ENCODE data around the gene MTA1.

The MTA1 gene

DNA sequence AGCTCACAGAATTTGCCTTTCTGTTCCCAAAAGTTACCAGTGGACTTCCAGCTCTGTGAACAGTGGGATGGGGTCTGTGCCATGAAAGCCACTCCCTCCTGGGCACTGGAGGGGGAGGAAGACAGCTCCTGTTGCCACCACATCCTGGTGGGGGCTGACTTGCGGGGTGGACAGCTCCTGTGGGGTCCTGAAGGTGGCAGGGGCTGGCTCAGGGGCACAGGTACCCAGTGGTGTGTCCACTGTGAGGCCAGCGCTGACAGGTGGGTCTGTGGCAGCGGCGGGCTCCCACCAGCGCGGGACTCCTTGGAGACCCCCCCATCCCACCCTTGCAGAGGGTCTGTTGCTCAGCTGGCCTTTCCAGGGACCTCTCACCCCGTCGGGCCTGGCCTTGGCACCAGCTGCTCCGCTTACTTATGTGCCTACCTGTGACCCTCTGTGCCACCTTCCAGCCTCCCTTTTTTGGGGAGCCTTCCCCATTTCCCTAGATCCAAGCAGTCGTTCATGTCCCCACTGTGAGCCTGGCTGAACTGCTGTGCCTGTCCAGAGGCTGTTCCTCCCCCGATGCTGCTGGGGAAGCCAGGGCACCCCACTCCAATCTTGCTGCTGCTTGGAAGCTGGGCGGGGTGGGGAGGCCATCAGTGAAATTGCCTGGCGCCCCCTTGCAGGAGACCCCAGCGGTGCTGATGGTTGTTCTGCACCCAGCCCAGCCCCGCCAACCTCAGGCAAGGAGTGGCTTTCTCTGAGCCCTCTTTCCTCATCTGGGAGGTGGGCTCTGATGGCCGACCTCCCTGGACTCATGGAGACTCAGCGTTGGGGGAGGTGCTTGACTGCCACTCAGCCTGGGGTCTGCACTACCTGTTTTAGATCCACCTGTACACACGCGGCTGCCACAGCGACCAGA, 73.6 kb downstream of the MTA1 start:
- no peak for TF ChIP-seq EZH2phosphoT487 (IDR thresholded peaks at IDR 0.05; ENCODE audit: borderline replicate concordance, low read length)
- TF ChIP-seq CTCF (IDR thresholded peaks at IDR 0.05; ENCODE audit: low read depth, low read length, poor library complexity, severe bottlenecking) = no peak
- Histone ChIP-seq H3K4me2 (ENCODE audit: low read length) (no peak overlapping the region), H3K4me3 (ENCODE audit: low read length) (no peak overlapping the region), H3F3A (ENCODE audit: control insufficient read depth, insufficient read depth) (no peaks in the 10 kb centered on the region), H4K20me1 (ENCODE audit: control insufficient read depth, insufficient read depth, low read depth, low read length) (peaks cover 8% of the 10 kb centered on the region; the same call in 1 of the 2 replicates), H3K79me2 (ENCODE audit: control insufficient read depth, low read length) (peaks cover 9% of the 10 kb centered on the region), H3K36me3 (ENCODE audit: control insufficient read depth, low read length) (peaks cover 9% of the 10 kb centered on the region), H3K27me3 (ENCODE audit: control insufficient read depth, low read length) (no peaks in the 10 kb centered on the region), H3K9me3 (ENCODE audit: control insufficient read depth, insufficient read depth, low read length) (no peaks in the 10 kb centered on the region), H3K27ac (ENCODE audit: low read depth, low read length) (no peak overlapping the region), H3K4me1 (ENCODE audit: control insufficient read depth, low read length) (peaks cover 21% of the 10 kb centered on the region), H3K9me2 (replicated peaks; ENCODE audit: control insufficient read depth, low read length) (no peaks in the 10 kb centered on the region)

DNA sequence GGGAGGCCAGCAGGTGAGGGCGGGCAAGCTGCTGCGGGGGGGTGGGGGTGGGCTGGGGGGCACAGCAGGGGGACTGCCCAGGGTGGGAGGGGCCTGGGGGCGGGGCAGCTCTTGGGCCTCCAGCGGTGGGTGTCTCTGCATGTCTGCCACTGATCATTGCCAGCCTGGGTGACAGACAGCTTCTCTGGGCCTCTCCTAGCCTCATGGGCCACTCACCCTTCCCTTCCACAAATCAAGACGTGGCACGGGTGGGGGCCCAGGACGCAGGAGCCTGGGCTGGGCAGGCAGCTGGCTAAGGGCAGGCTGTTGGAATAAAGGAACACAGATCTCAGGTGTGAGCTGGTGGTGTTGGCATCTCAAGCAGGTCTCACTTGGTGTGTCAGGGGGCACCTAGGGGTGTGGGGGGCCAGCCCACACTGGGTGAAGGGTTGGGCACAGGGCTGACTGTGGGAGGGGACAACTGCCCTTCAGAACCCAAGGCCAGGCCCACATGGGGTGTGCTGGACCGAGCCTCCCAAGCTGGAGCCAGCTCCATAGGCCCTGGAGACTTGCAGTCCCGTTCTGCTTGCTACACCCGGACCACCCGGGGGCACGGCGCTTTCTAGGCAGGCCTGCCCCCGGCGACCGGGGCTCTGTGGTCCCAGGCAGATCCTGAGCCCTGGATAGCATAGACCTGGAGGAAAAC, 74.4 kb downstream of the MTA1 start:
- Histone ChIP-seq H3K4me1 (ENCODE audit: control insufficient read depth, low read length) (peaks cover 16% of the 10 kb centered on the region), H3F3A (ENCODE audit: control insufficient read depth, insufficient read depth) (no peaks in the 10 kb centered on the region), H4K20me1 (ENCODE audit: control insufficient read depth, insufficient read depth, low read depth, low read length) (peaks cover 8% of the 10 kb centered on the region; the same call in 1 of the 2 replicates), H3K9me3 (ENCODE audit: control insufficient read depth, insufficient read depth, low read length) (no peaks in the 10 kb centered on the region), H3K36me3 (ENCODE audit: control insufficient read depth, low read length) (peaks cover 9% of the 10 kb centered on the region), H3K27ac (ENCODE audit: low read depth, low read length) (no peak overlapping the region), H3K4me2 (ENCODE audit: low read length) (no peak overlapping the region), H3K9me2 (replicated peaks; ENCODE audit: control insufficient read depth, low read length) (no peaks in the 10 kb centered on the region), H3K4me3 (ENCODE audit: low read length) (no peak overlapping the region), H3K79me2 (ENCODE audit: control insufficient read depth, low read length) (peaks cover 9% of the 10 kb centered on the region), H3K27me3 (ENCODE audit: control insufficient read depth, low read length) (no peaks in the 10 kb centered on the region)
- TF ChIP-seq EZH2phosphoT487 (IDR thresholded peaks at IDR 0.05; ENCODE audit: borderline replicate concordance, low read length) = no peak
- no peak for TF ChIP-seq CTCF (IDR thresholded peaks at IDR 0.05; ENCODE audit: low read depth, low read length, poor library complexity, severe bottlenecking)

DNA sequence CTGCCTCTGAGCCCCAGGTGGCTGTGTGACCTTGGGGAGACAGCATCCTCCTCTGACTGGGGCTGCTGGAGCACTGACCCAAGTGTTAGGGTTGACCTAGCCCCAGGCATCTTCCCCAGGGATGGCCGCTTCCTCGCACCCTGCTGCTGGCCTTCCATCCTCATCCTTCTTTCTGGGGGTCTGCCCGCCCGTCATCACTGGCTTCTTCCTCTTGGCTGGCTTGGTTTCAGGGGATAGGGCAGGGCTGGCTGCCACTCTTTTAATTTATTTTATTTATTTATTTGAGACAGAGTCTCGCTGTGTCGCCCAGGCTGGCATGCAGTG, 74.9 kb downstream of the MTA1 start:
- Histone ChIP-seq H3K9me3 (ENCODE audit: control insufficient read depth, insufficient read depth, low read length) (no peaks in the 10 kb centered on the region), H3K36me3 (ENCODE audit: control insufficient read depth, low read length) (peaks cover 9% of the 10 kb centered on the region), H3K4me2 (ENCODE audit: low read length) (no peak overlapping the region), H3K4me1 (ENCODE audit: control insufficient read depth, low read length) (peaks cover 11% of the 10 kb centered on the region), H3K79me2 (ENCODE audit: control insufficient read depth, low read length) (peaks cover 9% of the 10 kb centered on the region), H4K20me1 (ENCODE audit: control insufficient read depth, insufficient read depth, low read depth, low read length) (peaks cover 8% of the 10 kb centered on the region; the same call in 1 of the 2 replicates), H3K27ac (ENCODE audit: low read depth, low read length) (no peak overlapping the region), H3K4me3 (ENCODE audit: low read length) (no peak overlapping the region), H3K27me3 (ENCODE audit: control insufficient read depth, low read length) (no peaks in the 10 kb centered on the region), H3F3A (ENCODE audit: control insufficient read depth, insufficient read depth) (no peaks in the 10 kb centered on the region), H3K9me2 (replicated peaks; ENCODE audit: control insufficient read depth, low read length) (no peaks in the 10 kb centered on the region)
- TF ChIP-seq CTCF (IDR thresholded peaks at IDR 0.05; ENCODE audit: low read depth, low read length, poor library complexity, severe bottlenecking) (no peak), EZH2phosphoT487 (IDR thresholded peaks at IDR 0.05; ENCODE audit: borderline replicate concordance, low read length) (no peak)
